ENCODE results near the gene SAMD4A.

- TF ChIP-seq CTBP1 (IDR thresholded peaks at IDR 0.05; ENCODE audit: borderline replicate concordance) (no peak), TARDBP (IDR thresholded peaks at IDR 0.05) (no peak), SUZ12 (IDR thresholded peaks at IDR 0.05) (no peak), ELF4 (IDR thresholded peaks at IDR 0.05) (no peak), NFRKB (IDR thresholded peaks at IDR 0.05) (no peak), ARNT (IDR thresholded peaks at IDR 0.05) (no peak), BHLHE40 (IDR thresholded peaks at IDR 0.05; ENCODE audit: borderline replicate concordance) (no peak), SP1 (IDR thresholded peaks at IDR 0.05) (no peak), FOXA1 (IDR thresholded peaks at IDR 0.05) (no peak), FOXM1 (IDR thresholded peaks at IDR 0.05; ENCODE audit: borderline replicate concordance) (no peak), HDGF (IDR thresholded peaks at IDR 0.05; ENCODE audit: borderline replicate concordance) (no peak), FOXK2 (IDR thresholded peaks at IDR 0.05) (no peak), LEF1 (IDR thresholded peaks at IDR 0.05; ENCODE audit: borderline replicate concordance) (no peak), L3MBTL2 (conservative IDR thresholded peaks at IDR 0.05) (no peak)
Measured at GRCh38 chr14:54699735-54700134, 132.8 kb downstream of the SAMD4A start.

Data from HEK293T (cell line).